B cell (primary cell): ENCODE results near the gene GLRA3. TPM values are rescaled to one million over a fixed set of nuclear protein-coding genes. Genes with fewer than 3 reads are reported as not detected.

Experiments
- ATAC-seq: fragments of 200-7000 bp; cut with Tn5 transposase; one replicate; pipeline ENCODE4 v1.10.0; 2021; ENCODE audit warnings: low read depth, mild to moderate bottlenecking, moderate number of reproducible peaks, moderate library complexity
- CTCF ChIA-PET: fragments of 350-600 bp; sonication (Branson Sonifier 250); formaldehyde crosslinking; loops from one replicate; lab custom pipeline; 2021; ENCODE audit warnings: antibody characterized with exemption, inconsistent platforms; lab: Charles Lee
- POLR2A ChIA-PET: fragments of 350-600 bp; sonication (Branson Sonifier 250); formaldehyde crosslinking; loops from one replicate; lab custom pipeline; 2021; ENCODE audit warnings: antibody characterized with exemption; lab: Charles Lee
- DNase-seq: peaks from one replicate; pipeline ENCODE4 v3.0.0; 2013
- H2AFZ ChIP-seq: 2 replicates; pipeline ENCODE4 v1.6.1; 2012; ENCODE audit warnings: mild to moderate bottlenecking, low read depth, low read length; ENCODE audit not compliant: insufficient read depth, poor library complexity, severe bottlenecking
- H3K27ac ChIP-seq, 2 donors: 1 replicate in 1 of 2; 2 replicates in 1 of 2; pipeline ENCODE4 v1.5.1; 2012 to 2013; ENCODE audit warnings: low read length in 2 of 2, mild to moderate bottlenecking in 2 of 2, moderate library complexity in 1 of 2
- H3K27me3 ChIP-seq, 4 experiments: fragments of 200-600 bp in 1 of 4; sonication (generic) in 1 of 4; replicated peaks in 1 of 4; 1 replicate in 2 of 4; 2 replicates in 2 of 4; pipeline versions ENCODE4 v1.6.1 to v1.7.0; 2013 to 2016; ENCODE audit warnings: low read length in 3 of 4, mild to moderate bottlenecking in 2 of 4, mixed read lengths in 1 of 4, moderate library complexity in 1 of 4; ENCODE audit not compliant: insufficient read depth in 4 of 4, control insufficient read depth in 3 of 4; ENCODE audit errors: control extremely low read depth in 1 of 4
- H3K36me3 ChIP-seq, 2 experiments: replicated peaks in 1 of 2; 1 replicate in 1 of 2; 2 replicates in 1 of 2; pipeline versions ENCODE4 v1.6.1 to v1.7.1; 2013; ENCODE audit warnings: low read length in 1 of 2; ENCODE audit not compliant: insufficient read depth in 2 of 2, control insufficient read depth in 1 of 2; ENCODE audit errors: control extremely low read depth in 1 of 2, extremely low read depth in 1 of 2
- H3K4me1 ChIP-seq, 2 donors: fragments of 200-600 bp in 1 of 2; sonication (generic) in 1 of 2; 1 replicate in 1 of 2; 2 replicates in 1 of 2; pipeline versions ENCODE4 v1.5.1 to v1.6.1; 2013 to 2017; ENCODE audit warnings: low read length in 2 of 2; ENCODE audit not compliant: control insufficient read depth in 2 of 2, insufficient read depth in 2 of 2
- H3K4me2 ChIP-seq: replicated peaks from 2 replicates; pipeline ENCODE3; 2012; ENCODE audit warnings: mild to moderate bottlenecking, low read depth, low read length; ENCODE audit not compliant: poor library complexity, severe bottlenecking
- H3K4me3 ChIP-seq, 5 experiments: fragments of 200-600 bp in 1 of 5; sonication (generic) in 1 of 5; 1 replicate in 3 of 5; 2 replicates in 2 of 5; pipeline versions ENCODE4 v1.5.1 to v1.7.0; 2011 to 2016; ENCODE audit warnings: low read length in 4 of 5, mild to moderate bottlenecking in 4 of 5, low read depth in 2 of 5, control low read depth in 1 of 5, moderate library complexity in 1 of 5; ENCODE audit not compliant: insufficient read depth in 1 of 5; ENCODE audit errors: control extremely low read depth in 1 of 5, extremely low read depth in 1 of 5
- H3K79me2 ChIP-seq: fragments of 200-600 bp; sonication (generic); one replicate; pipeline ENCODE4 v1.6.0; 2016; ENCODE audit warnings: low read length; ENCODE audit not compliant: control insufficient read depth, insufficient read depth
- H3K9ac ChIP-seq: fragments of 200-600 bp; sonication (generic); 2 replicates; pipeline ENCODE4 v1.6.1; 2017; ENCODE audit warnings: mild to moderate bottlenecking, low read length, moderate library complexity
- H3K9me3 ChIP-seq, 3 donors: one replicate each; pipeline versions ENCODE4 v1.6.1 to v1.7.1; 2013; ENCODE audit warnings: low read length in 2 of 3; ENCODE audit not compliant: control insufficient read depth in 2 of 3, insufficient read depth in 1 of 3; ENCODE audit errors: control extremely low read depth in 1 of 3
- H4K20me1 ChIP-seq: 2 replicates; pipeline ENCODE4 v1.6.0; 2012; ENCODE audit warnings: mild to moderate bottlenecking, low read length; ENCODE audit not compliant: insufficient read depth, control insufficient read depth, poor library complexity, severe bottlenecking
- H3K27ac Mint-ChIP-seq: one replicate; pipeline ENCODE4 v1.8.0; 2021; ENCODE audit warnings: mixed read lengths
- H3K27me3 Mint-ChIP-seq: one replicate; pipeline ENCODE4 v1.8.0; 2021; ENCODE audit warnings: mixed read lengths
- H3K4me1 Mint-ChIP-seq: one replicate; pipeline ENCODE4 v1.8.0; 2021; ENCODE audit warnings: mixed read lengths
- H3K4me3 Mint-ChIP-seq: one replicate; pipeline ENCODE4 v1.8.0; 2021; ENCODE audit warnings: mixed read lengths
- H3K9me3 Mint-ChIP-seq: one replicate; pipeline ENCODE4 v1.8.0; 2022; ENCODE audit warnings: mixed read lengths; ENCODE audit not compliant: insufficient read depth
- EZH2 ChIP-seq: IDR thresholded peaks from 2 replicates; pipeline ENCODE4 v1.6.1; 2012; ENCODE audit warnings: borderline replicate concordance, low read depth, mild to moderate bottlenecking, moderate library complexity, low read length; ENCODE audit not compliant: insufficient read depth, poor library complexity, severe bottlenecking
- WGBS: methylation state at CpG from one replicate; pipeline ENCODE4 v1.1.5; 2013; ENCODE audit warnings: missing lambda C conversion rate; ENCODE audit not compliant: insufficient coverage; 5-methylcytosine and 5-hydroxymethylcytosine counted together
- intact Hi-C: fragments of 100-400 bp; cut with micrococcal nuclease; formaldehyde crosslinking; loops from one replicate; pipeline ENCODE4 v1.10.0; 2022
- polyA plus RNA-seq: library from polyadenylated mRNA; depleted of rRNA; stranded (reverse); fragments of >200 nt; gene quantifications from 2 replicates; pipeline ENCODE4 v1.2.3, GENCODE V29; 2012
- total RNA-seq, 2 donors: library from RNA; stranded (reverse); fragments of 120-200 nt in 1 of 2; gene quantifications; 1 replicate in 1 of 2; 2 replicates in 1 of 2; pipeline versions ENCODE4 v1.2.3 to v1.2.4, GENCODE V29; 2013 to 2022
- TF ChIP-seq, protein P1 (sequence below): fragments of 200-600 bp; IDR thresholded peaks from one replicate; pipeline ENCODE4 v1.8.0; 2022; ENCODE audit warnings: antibody characterized with exemption, mild to moderate bottlenecking

GLRA3 gene
- total and polyA plus RNA-seq, 2 donors (not counting 1 experiment from before 2014, with no cell fraction given), result 0.12 to 0.30 TPM

DNA sequence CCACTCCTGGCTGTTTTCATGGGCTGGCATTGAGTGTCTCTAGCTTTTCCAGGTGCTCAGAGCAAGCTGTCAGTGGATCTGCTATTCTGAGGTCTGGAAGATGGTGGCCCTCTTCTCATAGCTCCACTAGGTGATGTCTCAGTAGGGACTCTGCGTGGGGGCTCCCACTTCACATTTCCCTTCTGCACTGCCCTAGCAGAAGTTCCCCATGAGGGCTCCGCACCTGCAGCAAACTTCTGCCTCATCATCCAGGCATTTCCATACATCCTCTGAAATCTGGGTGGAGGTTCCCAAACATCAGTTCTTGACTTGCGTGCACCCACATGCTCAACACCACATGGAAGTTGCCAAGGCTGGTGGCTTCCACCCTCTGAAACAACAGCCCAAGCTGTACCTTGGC lies 13.8 kb downstream of the GLRA3 start:
- ChIA-PET POLR2A (no interaction called here), CTCF (no interaction called here)
- peaks cover 11% of the 10 kb centered on the region for H3K4me1 Mint-ChIP-seq
- whole genome bisulfite sequencing, result 94% methylated on average over 2 of the region's 3 CpGs
- Histone ChIP-seq H2AFZ (no peak overlapping the region), H3K4me2 (no peak overlapping the region), H3K27me3 (no peaks in the 10 kb centered on the region), H3K27ac (no peak overlapping the region), H3K4me1 (no peaks in the 10 kb centered on the region), H3K9me3 (peaks cover 0 to 11% (median 0%) of the 10 kb centered on the region in 3 donors), H3K79me2 (no peaks in the 10 kb centered on the region), H3K36me3 (no peaks in the 10 kb centered on the region), H4K20me1 (no peaks in the 10 kb centered on the region), H3K9ac (no peak overlapping the region), H3K4me3 (no peak overlapping the region)
- DNase-seq (no peak), ATAC-seq (no peak)
- intact Hi-C loops, result no loop called here
- H3K27ac Mint-ChIP-seq, result no peak overlapping the region
- H3K4me3 Mint-ChIP-seq, result no peak overlapping the region
- H3K27me3 Mint-ChIP-seq, result no peaks in the 10 kb centered on the region
- no peaks in the 10 kb centered on the region for H3K9me3 Mint-ChIP-seq
- TF ChIP-seq, protein P1, sequence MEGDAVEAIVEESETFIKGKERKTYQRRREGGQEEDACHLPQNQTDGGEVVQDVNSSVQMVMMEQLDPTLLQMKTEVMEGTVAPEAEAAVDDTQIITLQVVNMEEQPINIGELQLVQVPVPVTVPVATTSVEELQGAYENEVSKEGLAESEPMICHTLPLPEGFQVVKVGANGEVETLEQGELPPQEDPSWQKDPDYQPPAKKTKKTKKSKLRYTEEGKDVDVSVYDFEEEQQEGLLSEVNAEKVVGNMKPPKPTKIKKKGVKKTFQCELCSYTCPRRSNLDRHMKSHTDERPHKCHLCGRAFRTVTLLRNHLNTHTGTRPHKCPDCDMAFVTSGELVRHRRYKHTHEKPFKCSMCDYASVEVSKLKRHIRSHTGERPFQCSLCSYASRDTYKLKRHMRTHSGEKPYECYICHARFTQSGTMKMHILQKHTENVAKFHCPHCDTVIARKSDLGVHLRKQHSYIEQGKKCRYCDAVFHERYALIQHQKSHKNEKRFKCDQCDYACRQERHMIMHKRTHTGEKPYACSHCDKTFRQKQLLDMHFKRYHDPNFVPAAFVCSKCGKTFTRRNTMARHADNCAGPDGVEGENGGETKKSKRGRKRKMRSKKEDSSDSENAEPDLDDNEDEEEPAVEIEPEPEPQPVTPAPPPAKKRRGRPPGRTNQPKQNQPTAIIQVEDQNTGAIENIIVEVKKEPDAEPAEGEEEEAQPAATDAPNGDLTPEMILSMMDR, result no peak
- TF ChIP-seq EZH2, result no peak

DNA sequence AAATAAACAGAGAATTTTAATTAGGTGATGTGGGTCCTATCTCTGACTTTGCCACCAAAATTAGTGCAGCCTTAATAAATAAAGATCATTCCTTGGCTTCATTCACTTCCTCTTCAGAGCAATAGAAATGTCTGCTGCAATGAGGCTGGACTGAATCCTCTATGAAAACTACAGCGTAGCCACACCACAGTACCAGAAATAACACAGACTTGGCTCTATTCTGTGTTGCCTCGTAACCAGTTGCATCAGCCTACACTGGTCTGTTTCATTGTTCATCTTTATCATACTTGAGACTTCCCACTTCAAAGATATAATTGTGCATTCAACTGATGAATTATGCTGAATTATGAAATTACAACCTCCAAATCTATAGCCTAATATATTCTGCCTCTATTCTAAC lies 15.8 kb downstream of the GLRA3 start:
- no CpG with 5 or more reads among the region's 2 CpGs for WGBS
- H3K9me3 Mint-ChIP-seq, result no peaks in the 10 kb centered on the region

More for the DNA sequence above, 15.8 kb downstream of the GLRA3 start:
- peaks cover 11% of the 10 kb centered on the region for H3K4me1 Mint-ChIP-seq
- Histone ChIP-seq H3K36me3 (no peaks in the 10 kb centered on the region), H3K79me2 (no peaks in the 10 kb centered on the region), H3K27me3 (no peaks in the 10 kb centered on the region), H4K20me1 (no peaks in the 10 kb centered on the region), H3K4me3 (no peak overlapping the region), H3K4me2 (no peak overlapping the region), H3K9ac (no peak overlapping the region), H3K27ac (no peak overlapping the region), H3K4me1 (no peaks in the 10 kb centered on the region), H3K9me3 (peaks cover 0 to 11% (median 0%) of the 10 kb centered on the region in 3 donors), H2AFZ (no peak overlapping the region)
- CTCF ChIA-PET, result no interaction called here
- H3K27ac Mint-ChIP-seq, result no peak overlapping the region
- H3K4me3 Mint-ChIP-seq, result no peak overlapping the region
- ATAC-seq, result no peak
- H3K27me3 Mint-ChIP-seq, result no peaks in the 10 kb centered on the region
- POLR2A ChIA-PET, result no interaction called here
- intact Hi-C loops, result no loop called here
- TF ChIP-seq, protein P1, result no peak
- TF ChIP-seq EZH2, result no peak
- no peak for DNase-seq
